HepG2 (cell line): ENCODE results near the gene ADAMTS20. TPM values are rescaled to one million over a fixed set of nuclear protein-coding genes. Genes with fewer than 3 reads are reported as not detected.

Experiments used
- ATAC-seq: fragments of 200-7000 bp; cut with Tn5 transposase; 3 replicates; pipeline ENCODE4 v1.9.1; 2020; ENCODE audit warnings: mild to moderate bottlenecking, moderate library complexity
- BruUV-seq: library from RNA; stranded (reverse); fragments of 400-500 nt; replicated peaks from 2 replicates; lab custom pipeline; 2021; lab: Mats Ljungman, UMichigan
- CTCF ChIA-PET: fragments of 300-600 bp; formaldehyde crosslinking; extraction: SDS; loops from one replicate; lab custom pipeline; 2021; ENCODE audit warnings: low total read pairs, inconsistent platforms, low intra/inter-chr PET ratio; lab: Yijun Ruan, JAX
- POLR2A ChIA-PET: fragments of 350-600 bp; sonication (Branson Sonifier 250); formaldehyde crosslinking; loops from one replicate; lab custom pipeline; 2020; ENCODE audit warnings: antibody characterized with exemption, inconsistent platforms; lab: Yijun Ruan, JAX
- DNase-seq: peaks from one replicate; pipeline ENCODE4 v3.0.0-alpha.2; 2015; ENCODE audit warnings: low spot score
- FAIRE-seq: peaks from 3 replicates; lab custom pipeline; 2011; peaks lifted over from hg19 to GRCh38; lab: Jason Lieb, UNC
- H2AFZ ChIP-seq: one replicate; pipeline ENCODE4 v1.6.1; 2011; ENCODE audit warnings: low read length, inconsistent platforms
- H3K27ac ChIP-seq: fragments of 300-600 bp; 3 replicates; pipeline ENCODE4 v1.8.0; 2011; ENCODE audit warnings: mixed run types, mild to moderate bottlenecking, mixed read lengths, low read length, inconsistent platforms; ENCODE audit not compliant: insufficient read depth; ENCODE audit errors: extremely low read length
- H3K27me3 ChIP-seq, 2 experiments: fragments of 200-600 bp in 1 of 2; 2 replicates in 1 of 2; 3 replicates in 1 of 2; pipeline versions ENCODE4 v1.6.0 to v1.8.0; 2011; ENCODE audit warnings: low read length in 2 of 2, mild to moderate bottlenecking in 2 of 2, moderate library complexity in 2 of 2, inconsistent platforms in 1 of 2; ENCODE audit not compliant: insufficient read depth in 2 of 2, control insufficient read depth in 1 of 2
- H3K36me3 ChIP-seq, 2 experiments: fragments of 200-600 bp in 1 of 2; replicated peaks in 1 of 2; 2 replicates in 1 of 2; 3 replicates in 1 of 2; pipeline versions ENCODE4 v1.5.1 to v1.8.0; 2011; ENCODE audit warnings: low read length in 2 of 2, inconsistent platforms in 1 of 2; ENCODE audit not compliant: insufficient read depth in 2 of 2, control insufficient read depth in 1 of 2
- H3K4me1 ChIP-seq: 2 replicates; pipeline ENCODE4 v1.5.1; 2012; ENCODE audit warnings: low read length, inconsistent platforms; ENCODE audit not compliant: insufficient read depth
- H3K4me2 ChIP-seq: 2 replicates; pipeline ENCODE4 v1.6.0; 2011; ENCODE audit warnings: low read depth, low read length, inconsistent platforms
- H3K4me3 ChIP-seq, 3 experiments: fragments of 200-600 bp in 1 of 3; sonication (generic), shearing (Covaris generic) in 1 of 3; replicated peaks in 1 of 3; 2 replicates each; pipeline ENCODE4 v1.5.1; 2011 to 2016; ENCODE audit warnings: low read length in 3 of 3, inconsistent platforms in 2 of 3, low read depth in 2 of 3, mild to moderate bottlenecking in 2 of 3, control low read depth in 1 of 3, mixed read lengths in 1 of 3; ENCODE audit not compliant: insufficient read depth in 1 of 3
- H3K79me2 ChIP-seq: one replicate; pipeline ENCODE4 v1.6.1; 2011; ENCODE audit warnings: low read length, inconsistent platforms; ENCODE audit not compliant: insufficient read depth
- H3K9ac ChIP-seq: 2 replicates; pipeline ENCODE4 v1.6.0; 2011; ENCODE audit warnings: mild to moderate bottlenecking, low read depth, low read length, inconsistent platforms; ENCODE audit not compliant: insufficient read depth
- H3K9me3 ChIP-seq: 2 replicates; pipeline ENCODE4 v1.5.1; 2012; ENCODE audit warnings: mild to moderate bottlenecking, low read length
- H4K20me1 ChIP-seq: 2 replicates; pipeline ENCODE4 v1.6.0; 2011; ENCODE audit warnings: inconsistent platforms, mild to moderate bottlenecking, low read length, moderate library complexity; ENCODE audit not compliant: insufficient read depth
- ARID3A ChIP-seq: IDR thresholded peaks from 2 replicates; pipeline ENCODE4 v1.6.1; 2012; ENCODE audit warnings: low read depth, low read length, improper control_type of control experiment
- MXD4 ChIP-seq: IDR thresholded peaks from 2 replicates; pipeline ENCODE4 v1.6.1; 2016; ENCODE audit warnings: mild to moderate bottlenecking, missing biosample characterization, missing genetic modification reagents
- NFIC ChIP-seq: IDR thresholded peaks from 2 replicates; pipeline ENCODE4 v1.6.1; 2012; ENCODE audit warnings: mild to moderate bottlenecking, low read length, inconsistent platforms
- NFKB2 ChIP-seq: sonication (generic); formaldehyde crosslinking; IDR thresholded peaks from 2 replicates; pipeline ENCODE4 v1.4.0; 2020; ENCODE audit warnings: missing genetic modification reagents, borderline replicate concordance
- PHF20 ChIP-seq: sonication (generic); formaldehyde crosslinking; IDR thresholded peaks from 2 replicates; pipeline ENCODE4 v1.5.0; 2020; ENCODE audit warnings: mild to moderate bottlenecking, missing genetic modification reagents
- ZBTB42 ChIP-seq: sonication (generic); formaldehyde crosslinking; IDR thresholded peaks from 2 replicates; pipeline ENCODE4 v1.5.0; 2020; ENCODE audit warnings: mild to moderate bottlenecking, missing genetic modification reagents
- ZNF160 ChIP-seq: sonication (generic); formaldehyde crosslinking; IDR thresholded peaks from 2 replicates; pipeline ENCODE4 v1.8.0; 2022; ENCODE audit warnings: mild to moderate bottlenecking, inconsistent platforms, missing genetic modification reagents
- ZNF609 ChIP-seq: sonication (generic); formaldehyde crosslinking; IDR thresholded peaks from 2 replicates; pipeline ENCODE4 v1.4.0; 2020; ENCODE audit warnings: mild to moderate bottlenecking, missing genetic modification reagents, borderline replicate concordance
- WGBS: methylation state at CpG from one replicate; pipeline ENCODE4 v1.1.6; 2017; ENCODE audit warnings: low lambda C conversion rate; 5-methylcytosine and 5-hydroxymethylcytosine counted together
- in situ Hi-C: cut with HindIII; loops from 2 replicates; pipeline ENCODE4 v1.10.0; 2017; ENCODE audit warnings: low pct_unique_long_range_greater_than_20kb; ENCODE audit not compliant: extremely low pct_ligation_motif_present
- intact Hi-C: fragments of 100-400 bp; cut with micrococcal nuclease; formaldehyde crosslinking; loops from one replicate; pipeline ENCODE4 v1.10.0; 2022; ENCODE audit not compliant: unreplicated experiment
- polyA plus RNA-seq, 8 experiments: library from polyadenylated mRNA; depleted of rRNA in 3 of 8; stranded (reverse) in 7 of 8; unstranded in 1 of 8; fragments of >200 nt; fragmentation: Illumina TruSeq in 4 of 8; extraction: Trizol in 4 of 8; gene quantifications; 2 replicates each; pipeline versions ENCODE4 v1.2.1 to v1.2.3, GENCODE V29; 2011 to 2016; ENCODE audit warnings: low read depth in 4 of 8, missing spikeins in 1 of 8, mixed read lengths in 1 of 8; ENCODE audit not compliant: insufficient read depth in 1 of 8
- total RNA-seq, 5 experiments: library from RNA; depleted of rRNA; stranded (reverse); fragments of >200 nt; fragmentation: Illumina TruSeq; extraction: Trizol; gene quantifications; 2 replicates each; pipeline ENCODE4 v1.2.3, GENCODE V29; 2016; ENCODE audit warnings: low read depth in 1 of 5
- TF ChIP-seq, protein P1 (sequence below): IDR thresholded peaks from 2 replicates; pipeline ENCODE4 v1.6.1; 2016; ENCODE audit warnings: missing compliant biosample characterization, missing genetic modification reagents, borderline replicate concordance
- TF ChIP-seq, protein P2 (sequence below): sonication (generic); formaldehyde crosslinking; IDR thresholded peaks from 2 replicates; pipeline ENCODE4 v1.5.0; 2020; ENCODE audit warnings: missing genetic modification reagents
- TF ChIP-seq, protein P3 (sequence below): sonication (generic); formaldehyde crosslinking; IDR thresholded peaks from 2 replicates; pipeline ENCODE4 v1.9.0; 2021; ENCODE audit warnings: missing genetic modification reagents, borderline replicate concordance

The ADAMTS20 gene
- total and polyA plus RNA-seq, 2 of the 13 experiments (the other 11 are each of a cell fraction or from before 2014, with no cell fraction given), result not detected

GRCh38 chr12:43337571-43338444, 214.2 kb downstream of the ADAMTS20 start:
- H3K4me2 ChIP-seq, result no peak overlapping the region
- DNase-seq (no peak), FAIRE-seq (no peak), ATAC-seq (no peak)
- ChIA-PET POLR2A (no interaction called here), CTCF (no interaction called here)
- no peaks in the 10 kb centered on the region for H4K20me1 ChIP-seq
- no peak overlapping the region for H3K9ac ChIP-seq
- no peak overlapping the region for H2AFZ ChIP-seq
- H3K9me3 ChIP-seq, result no peaks in the 10 kb centered on the region
- WGBS, result 0% methylated on average over 1 of the region's 4 CpGs
- H3K4me3 ChIP-seq, result no peak overlapping the region
- intact Hi-C loops (loop anchor here (2.0 kb wide), 1 partner anchor 855 kb away; no protein-coding TSS in a partner anchor), in situ Hi-C loops (loop anchor here (25.0 kb wide), 1 partner anchor 851 kb away; no protein-coding TSS in a partner anchor)
- no TSS peak for BruUV-seq
- no peaks in the 10 kb centered on the region for H3K4me1 ChIP-seq
- no peak overlapping the region for H3K27ac ChIP-seq
- H3K79me2 ChIP-seq, result no peaks in the 10 kb centered on the region
- no peaks in the 10 kb centered on the region for H3K36me3 ChIP-seq
- no peaks in the 10 kb centered on the region for H3K27me3 ChIP-seq
- TF ChIP-seq PHF20 (CRISPR knock-in tag) (no peak), ZNF160 (no peak), MXD4 (no peak), ZNF609 (CRISPR knock-in tag) (no peak), NFIC (no peak), ARID3A (no peak), ZBTB42 (CRISPR knock-in tag) (no peak), NFKB2 (CRISPR knock-in tag) (no peak)
- TF ChIP-seq, protein P1, sequence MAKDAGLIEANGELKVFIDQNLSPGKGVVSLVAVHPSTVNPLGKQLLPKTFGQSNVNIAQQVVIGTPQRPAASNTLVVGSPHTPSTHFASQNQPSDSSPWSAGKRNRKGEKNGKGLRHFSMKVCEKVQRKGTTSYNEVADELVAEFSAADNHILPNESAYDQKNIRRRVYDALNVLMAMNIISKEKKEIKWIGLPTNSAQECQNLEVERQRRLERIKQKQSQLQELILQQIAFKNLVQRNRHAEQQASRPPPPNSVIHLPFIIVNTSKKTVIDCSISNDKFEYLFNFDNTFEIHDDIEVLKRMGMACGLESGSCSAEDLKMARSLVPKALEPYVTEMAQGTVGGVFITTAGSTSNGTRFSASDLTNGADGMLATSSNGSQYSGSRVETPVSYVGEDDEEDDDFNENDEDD (CRISPR knock-in tag), result no peak
- TF ChIP-seq, protein P2, sequence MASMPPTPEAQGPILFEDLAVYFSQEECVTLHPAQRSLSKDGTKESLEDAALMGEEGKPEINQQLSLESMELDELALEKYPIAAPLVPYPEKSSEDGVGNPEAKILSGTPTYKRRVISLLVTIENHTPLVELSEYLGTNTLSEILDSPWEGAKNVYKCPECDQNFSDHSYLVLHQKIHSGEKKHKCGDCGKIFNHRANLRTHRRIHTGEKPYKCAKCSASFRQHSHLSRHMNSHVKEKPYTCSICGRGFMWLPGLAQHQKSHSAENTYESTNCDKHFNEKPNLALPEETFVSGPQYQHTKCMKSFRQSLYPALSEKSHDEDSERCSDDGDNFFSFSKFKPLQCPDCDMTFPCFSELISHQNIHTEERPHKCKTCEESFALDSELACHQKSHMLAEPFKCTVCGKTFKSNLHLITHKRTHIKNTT (CRISPR knock-in tag), result no peak
- TF ChIP-seq, protein P3, sequence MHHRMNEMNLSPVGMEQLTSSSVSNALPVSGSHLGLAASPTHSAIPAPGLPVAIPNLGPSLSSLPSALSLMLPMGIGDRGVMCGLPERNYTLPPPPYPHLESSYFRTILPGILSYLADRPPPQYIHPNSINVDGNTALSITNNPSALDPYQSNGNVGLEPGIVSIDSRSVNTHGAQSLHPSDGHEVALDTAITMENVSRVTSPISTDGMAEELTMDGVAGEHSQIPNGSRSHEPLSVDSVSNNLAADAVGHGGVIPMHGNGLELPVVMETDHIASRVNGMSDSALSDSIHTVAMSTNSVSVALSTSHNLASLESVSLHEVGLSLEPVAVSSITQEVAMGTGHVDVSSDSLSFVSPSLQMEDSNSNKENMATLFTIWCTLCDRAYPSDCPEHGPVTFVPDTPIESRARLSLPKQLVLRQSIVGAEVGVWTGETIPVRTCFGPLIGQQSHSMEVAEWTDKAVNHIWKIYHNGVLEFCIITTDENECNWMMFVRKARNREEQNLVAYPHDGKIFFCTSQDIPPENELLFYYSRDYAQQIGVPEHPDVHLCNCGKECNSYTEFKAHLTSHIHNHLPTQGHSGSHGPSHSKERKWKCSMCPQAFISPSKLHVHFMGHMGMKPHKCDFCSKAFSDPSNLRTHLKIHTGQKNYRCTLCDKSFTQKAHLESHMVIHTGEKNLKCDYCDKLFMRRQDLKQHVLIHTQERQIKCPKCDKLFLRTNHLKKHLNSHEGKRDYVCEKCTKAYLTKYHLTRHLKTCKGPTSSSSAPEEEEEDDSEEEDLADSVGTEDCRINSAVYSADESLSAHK (CRISPR knock-in tag), result no peak
